HG03457 (cell line): Measurements from ENCODE around the gene RBPJ.

Experiments used
- ATAC-seq: cut with Tn5 transposase; IDR thresholded peaks from one replicate; pipeline ENCODE4 v1.9.1; 2021; ENCODE audit warnings: moderate number of reproducible peaks; ENCODE audit not compliant: unreplicated experiment

Gene RBPJ

GRCh38 chr4:26482508-26483462 lies 162.0 kb downstream of the RBPJ start:
- no peak for ATAC-seq

GRCh38 chr4:26484032-26484515 lies 163.3 kb downstream of the RBPJ start:
- ATAC-seq, result no peak

- ATAC-seq, result no peak
These were observed 163.7 kb downstream of the RBPJ start for GRCh38 chr4:26484516-26484915.
